RPMI8226 (cell line): ENCODE results near the gene IL1RAPL1.
"Not testable (repeated sequence)": the region's sequence is repeated elsewhere in the genome, so short reads cannot be mapped to it uniquely, and the experiment has no call there.

Source experiments
- DNase-seq: peaks from one replicate; pipeline ENCODE4 v3.0.0-alpha.2; 2015

The IL1RAPL1 gene

GRCh38 chrX:28988246-28988645 is 401.0 kb downstream of the IL1RAPL1 start:
- DNase-seq: no peak

GRCh38 chrX:28997706-28998463 is 410.6 kb downstream of the IL1RAPL1 start:
- DNase-seq: no peak

GRCh38 chrX:28998609-28999135 is 411.4 kb downstream of the IL1RAPL1 start:
- DNase-seq: no peak

- DNase-seq: no peak
These were observed 425.6 kb downstream of the IL1RAPL1 start for GRCh38 chrX:29012867-29013266.

- no peak for DNase-seq
These were observed 436.0 kb downstream of the IL1RAPL1 start for GRCh38 chrX:29023207-29023606.

- peak; percentile 5 for DNase-seq
These were observed 437.6 kb downstream of the IL1RAPL1 start for GRCh38 chrX:29024871-29025270.

- no peak for DNase-seq
These were observed 452.3 kb downstream of the IL1RAPL1 start for GRCh38 chrX:29039501-29039900.

- DNase-seq: no peak
These were observed 452.9 kb downstream of the IL1RAPL1 start for GRCh38 chrX:29040160-29040559.

- no peak for DNase-seq
These were observed 455.1 kb downstream of the IL1RAPL1 start for GRCh38 chrX:29042341-29042740.

GRCh38 chrX:29043746-29044145 is 456.5 kb downstream of the IL1RAPL1 start:
- no peak for DNase-seq

- no peak for DNase-seq
These were observed 457.4 kb downstream of the IL1RAPL1 start for GRCh38 chrX:29044423-29045184.

- no peak for DNase-seq
These were observed 478.2 kb downstream of the IL1RAPL1 start for GRCh38 chrX:29065477-29065876.

GRCh38 chrX:29066516-29066915 is 479.3 kb downstream of the IL1RAPL1 start:
- no peak for DNase-seq

GRCh38 chrX:29067351-29067750 is 480.1 kb downstream of the IL1RAPL1 start:
- DNase-seq: no peak

- no peak for DNase-seq
These were observed 484.5 kb downstream of the IL1RAPL1 start for GRCh38 chrX:29071525-29072320.

- no peak for DNase-seq
These were observed 495.3 kb downstream of the IL1RAPL1 start for GRCh38 chrX:29082558-29082957.

GRCh38 chrX:29083823-29084222 is 496.6 kb downstream of the IL1RAPL1 start:
- DNase-seq: no peak

- DNase-seq: no peak
These were observed 503.6 kb downstream of the IL1RAPL1 start for GRCh38 chrX:29090811-29091210.

- no peak for DNase-seq
These were observed 520.0 kb downstream of the IL1RAPL1 start for GRCh38 chrX:29107231-29107630.

- DNase-seq: no peak
These were observed 522.8 kb downstream of the IL1RAPL1 start for GRCh38 chrX:29110041-29110440.

- no peak for DNase-seq
These were observed 526.0 kb downstream of the IL1RAPL1 start for GRCh38 chrX:29113221-29113620.

- not testable (repeated sequence) for DNase-seq
These were observed 535.6 kb downstream of the IL1RAPL1 start for GRCh38 chrX:29122817-29123216.

GRCh38 chrX:29130905-29131304 is 543.7 kb downstream of the IL1RAPL1 start:
- DNase-seq: no peak
